GM19328 (cell line): Measurements from ENCODE around the gene SPINT4.
"Not testable (repeated sequence)": the region's sequence is repeated elsewhere in the genome, so short reads cannot be mapped to it uniquely, and the experiment has no call there.

Source experiments
- ATAC-seq: cut with Tn5 transposase; IDR thresholded peaks from one replicate; pipeline ENCODE4 v1.9.1; 2021; ENCODE audit warnings: mild to moderate bottlenecking, moderate library complexity; ENCODE audit not compliant: unreplicated experiment

SPINT4 gene

GRCh38 chr20:45764618-45765282 lies 42.6 kb downstream of the SPINT4 start:
- not testable (repeated sequence) for ATAC-seq

DNA sequence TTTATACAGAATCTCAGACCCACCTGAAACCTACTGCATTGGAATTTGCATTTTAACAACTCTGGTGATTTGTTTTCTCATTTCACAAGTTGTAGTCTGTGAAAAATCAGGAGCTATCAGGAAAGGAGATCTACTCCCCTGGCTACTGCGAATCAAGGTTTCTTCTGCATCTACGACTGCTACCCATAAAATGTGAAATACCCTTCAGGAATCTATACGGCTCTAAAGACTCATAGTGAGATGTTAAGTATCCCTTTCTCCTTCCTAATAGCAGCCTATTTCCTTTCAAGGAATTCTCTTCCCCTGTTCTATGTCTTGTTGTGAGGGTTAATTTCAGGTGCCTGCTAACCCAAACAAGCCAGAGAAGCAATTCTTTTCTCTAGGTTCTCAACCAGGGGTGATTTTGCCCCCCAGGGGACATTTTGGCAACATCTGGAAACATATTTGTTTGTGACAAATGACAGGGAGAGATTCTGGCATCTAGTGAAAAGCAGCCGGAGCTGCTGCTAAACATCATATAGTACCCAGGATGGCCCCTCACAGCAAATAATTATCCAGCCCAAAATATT lies 43.2 kb downstream of the SPINT4 start:
- no peak for ATAC-seq

DNA sequence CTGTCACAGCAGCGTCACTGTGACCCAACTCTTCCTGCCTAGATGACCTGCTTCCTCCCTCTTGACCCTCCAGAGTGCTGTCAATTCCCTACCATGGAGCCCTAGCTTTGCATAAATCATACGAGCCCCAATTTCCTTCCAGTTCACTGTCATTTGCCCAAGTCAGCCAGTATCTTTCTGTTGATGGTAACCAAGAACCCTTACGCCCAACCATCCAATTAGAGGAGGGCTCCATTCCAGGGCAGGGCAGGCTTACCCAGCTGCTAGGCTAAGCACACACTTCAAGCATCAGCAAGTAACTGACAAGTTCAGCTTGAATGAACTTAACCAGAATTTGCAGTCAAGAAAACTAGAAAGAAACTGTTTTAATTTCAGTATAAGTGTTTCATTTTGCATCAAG lies 43.8 kb downstream of the SPINT4 start:
- ATAC-seq: no peak

DNA sequence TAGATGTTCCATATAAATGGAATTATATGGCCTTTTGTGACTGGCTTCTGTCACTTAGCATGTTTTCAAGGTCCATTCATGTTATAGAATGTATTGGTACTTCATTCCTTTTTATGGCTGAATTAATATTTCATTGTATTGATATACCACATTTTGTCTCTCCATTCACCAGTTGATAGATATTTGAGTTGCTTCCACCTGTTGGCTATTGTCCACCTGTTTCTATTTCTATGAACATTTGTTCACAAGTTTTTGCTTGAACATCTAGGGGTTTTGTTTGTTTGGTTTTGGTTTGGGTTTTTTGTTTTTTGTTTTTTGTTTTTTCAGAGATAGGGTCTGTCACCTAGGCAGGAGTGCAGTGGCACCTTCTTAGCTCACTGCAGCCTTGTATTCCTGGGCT lies 46.3 kb downstream of the SPINT4 start:
- no peak for ATAC-seq

DNA sequence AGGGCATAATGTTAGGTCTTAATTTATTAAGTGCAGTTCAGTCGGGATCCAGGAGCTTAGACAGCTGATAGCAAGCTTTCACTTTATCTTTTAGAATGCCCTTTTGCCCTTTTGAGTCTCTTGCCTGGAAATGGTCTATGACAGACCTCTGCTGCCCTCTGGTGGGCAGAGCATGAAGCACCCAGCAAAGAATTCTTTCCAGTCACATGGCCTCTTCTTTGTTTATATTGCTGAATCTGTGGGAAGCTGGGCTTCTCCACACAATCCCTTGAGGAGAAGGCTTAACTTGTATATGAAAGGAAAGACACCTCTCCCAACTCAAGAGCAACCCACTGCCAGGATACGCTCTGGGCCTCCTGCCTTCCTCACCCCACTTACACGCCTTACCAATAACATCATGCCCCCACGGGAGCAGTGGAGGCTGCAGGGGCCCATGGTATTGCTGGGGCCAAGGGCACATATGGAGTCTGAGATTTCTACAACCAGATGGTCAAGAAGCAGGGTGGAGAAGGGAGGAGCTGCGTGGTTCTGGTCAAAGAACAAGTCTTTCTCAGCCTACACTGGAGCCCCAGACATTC lies 49.1 kb downstream of the SPINT4 start:
- no peak for ATAC-seq

DNA sequence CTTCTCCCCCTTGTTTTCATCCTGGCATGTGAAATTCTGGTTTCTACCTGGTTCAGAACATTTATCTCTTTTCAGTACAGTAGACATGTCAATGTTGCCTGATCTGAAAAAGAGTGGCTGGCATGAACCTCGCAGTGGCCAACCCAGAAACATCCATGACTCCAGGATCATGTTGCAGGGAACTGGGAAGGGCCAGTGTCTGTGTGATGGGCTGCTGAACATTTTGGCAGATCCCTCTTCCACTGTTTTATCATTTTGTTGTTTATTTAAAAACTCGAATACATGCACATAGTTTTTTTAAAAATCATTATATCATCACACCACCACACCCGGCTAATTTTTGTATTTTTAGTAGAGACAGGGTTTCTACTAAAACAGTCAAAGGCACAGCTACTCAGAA lies 50.5 kb downstream of the SPINT4 start:
- no peak for ATAC-seq

DNA sequence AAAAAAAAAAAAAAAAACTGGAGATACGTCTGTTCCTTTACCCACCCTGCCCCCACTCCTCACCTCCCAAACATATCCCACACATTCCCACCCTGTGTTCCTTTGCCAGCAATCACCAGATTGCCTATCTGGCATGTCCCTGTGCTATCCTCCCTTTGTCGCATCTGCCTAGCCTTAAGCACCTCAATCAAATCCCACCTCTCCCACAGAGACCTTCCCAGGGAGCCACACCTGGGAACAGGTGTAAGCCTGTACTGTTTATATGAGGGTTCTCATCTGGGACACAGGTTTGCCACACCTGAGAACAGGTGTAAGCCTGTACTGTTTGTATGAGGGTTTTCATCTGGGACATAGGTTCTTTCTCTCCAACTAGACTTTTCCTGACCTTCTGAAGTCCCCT lies 52.8 kb downstream of the SPINT4 start:
- ATAC-seq: no peak

GRCh38 chr20:45775411-45775810 lies 53.3 kb downstream of the SPINT4 start:
- ATAC-seq: no peak
